T-helper 17 cell (primary cell): ENCODE data around the gene MAP3K20. TPM values are rescaled to one million over a fixed set of nuclear protein-coding genes. Genes with fewer than 3 reads are reported as not detected.

Experiments used
- ATAC-seq: fragments of 150-1000 bp; cut with Tn5 transposase; 2 replicates; pipeline ENCODE4 v1.10.0; 2021; ENCODE audit warnings: mild to moderate bottlenecking, moderate library complexity
- DNase-seq, 3 donors: peaks; one replicate each; pipeline versions ENCODE4 v3.0.0 to v3.0.0-alpha.2; 2020 to 2021
- H3K9me3 ChIP-seq: one replicate; pipeline ENCODE4 v1.7.0; 2013; ENCODE audit warnings: low read length, mild to moderate bottlenecking; ENCODE audit not compliant: control insufficient read depth, poor library complexity, severe bottlenecking
- H3K27ac Mint-ChIP-seq: one replicate; pipeline ENCODE4 v1.8.0; 2022; ENCODE audit warnings: mild to moderate bottlenecking, moderate library complexity, mixed read lengths
- H3K27me3 Mint-ChIP-seq: one replicate; pipeline ENCODE4 v1.8.0; 2022; ENCODE audit warnings: mixed read lengths
- H3K36me3 Mint-ChIP-seq: one replicate; pipeline ENCODE4 v1.8.0; 2022; ENCODE audit warnings: low read depth, mixed read lengths
- H3K4me1 Mint-ChIP-seq: one replicate; pipeline ENCODE4 v1.8.0; 2022; ENCODE audit warnings: mild to moderate bottlenecking, mixed read lengths
- H3K4me3 Mint-ChIP-seq: one replicate; pipeline ENCODE4 v1.8.0; 2022; ENCODE audit warnings: mild to moderate bottlenecking, moderate library complexity, mixed read lengths
- total RNA-seq, 4 donors: library from RNA in 2 of 4; stranded (reverse) in 2 of 4; gene quantifications; one replicate each; pipeline ENCODE4 v1.2.3 and lab custom pipeline; 2022 to 2026

The MAP3K20 gene
- total RNA-seq, 2 donors from 2014 or later, result 1.7 to 4.1 TPM

DNA sequence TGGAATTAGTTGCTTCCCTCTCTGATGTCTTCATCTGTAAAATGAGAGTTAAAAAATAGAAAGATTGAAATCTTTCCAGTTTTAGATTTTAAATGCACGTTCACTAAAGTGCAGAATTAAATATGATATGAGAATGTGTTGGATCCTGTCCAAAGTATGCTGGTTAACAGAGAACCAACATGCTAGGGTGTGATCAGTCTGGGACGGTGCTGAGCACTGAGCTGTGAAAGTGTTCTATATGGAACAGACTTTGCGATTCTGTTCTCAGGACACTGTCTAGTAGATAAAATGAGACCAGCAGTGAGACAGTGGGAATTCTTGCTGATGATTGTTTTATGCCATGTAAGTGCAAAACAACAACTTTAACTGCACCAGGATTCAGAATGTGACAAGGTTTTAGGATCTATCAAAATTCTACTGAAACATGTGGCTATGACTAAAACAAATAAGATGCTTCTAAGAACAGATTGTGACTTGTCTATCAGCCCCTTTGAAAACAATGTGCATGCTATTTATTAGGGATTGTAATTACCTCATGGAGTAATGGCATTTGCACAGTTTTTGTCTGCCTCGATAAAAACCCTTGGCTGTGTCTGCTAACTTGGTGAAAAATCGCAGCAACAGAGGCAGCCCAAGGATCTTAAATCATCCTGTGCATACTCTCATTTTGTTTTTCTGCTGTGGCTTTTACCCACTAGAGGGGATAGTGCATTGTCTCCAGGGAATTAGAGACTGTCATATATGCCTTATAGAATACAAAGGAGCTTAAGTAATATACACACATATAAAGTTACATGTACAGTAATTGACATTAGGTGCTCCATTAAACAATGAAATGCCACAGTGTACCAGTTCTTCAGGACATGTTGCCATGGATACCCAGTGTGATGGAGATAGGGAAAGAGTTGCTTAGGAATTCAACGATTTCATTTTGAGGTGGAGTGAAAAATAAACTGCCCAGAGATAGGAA is 55.1 kb downstream of the MAP3K20 start:
- Mint-ChIP-seq H3K36me3 (peaks cover 2% of the 10 kb centered on the region), H3K4me1 (peaks cover 12% of the 10 kb centered on the region), H3K4me3 (no peak overlapping the region), H3K27me3 (peaks cover 16% of the 10 kb centered on the region), H3K27ac (no peak overlapping the region)
- DNase-seq (no peak), ATAC-seq (no peak)
- no peaks in the 10 kb centered on the region for H3K9me3 ChIP-seq

DNA sequence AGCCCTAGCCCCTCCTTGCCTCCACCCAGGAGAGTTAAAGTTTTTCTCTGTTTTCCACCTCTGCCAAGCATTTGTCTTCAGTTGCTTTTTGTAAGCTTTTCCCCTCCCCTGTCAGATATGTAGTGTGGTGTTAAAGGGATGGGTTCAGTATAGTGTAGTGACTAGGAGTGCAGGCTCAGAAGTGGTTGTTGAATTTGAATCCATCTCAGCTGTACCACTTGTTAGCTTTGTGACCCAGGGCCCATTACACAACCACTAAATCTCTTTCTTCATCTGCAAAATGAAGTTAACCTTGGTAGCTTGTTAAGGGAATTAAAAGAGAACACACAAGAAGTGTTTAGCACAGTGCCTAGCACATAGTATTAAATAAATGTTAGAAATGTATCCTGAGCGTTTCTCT is 56.9 kb downstream of the MAP3K20 start:
- Mint-ChIP-seq H3K36me3 (peaks cover 2% of the 10 kb centered on the region), H3K4me1 (peaks cover 26% of the 10 kb centered on the region), H3K27ac (peak overlapping the region; percentile 11), H3K4me3 (no peak overlapping the region), H3K27me3 (peaks cover 16% of the 10 kb centered on the region)
- H3K9me3 ChIP-seq, result no peaks in the 10 kb centered on the region
- DNase-seq (no peak), ATAC-seq (no peak)

DNA sequence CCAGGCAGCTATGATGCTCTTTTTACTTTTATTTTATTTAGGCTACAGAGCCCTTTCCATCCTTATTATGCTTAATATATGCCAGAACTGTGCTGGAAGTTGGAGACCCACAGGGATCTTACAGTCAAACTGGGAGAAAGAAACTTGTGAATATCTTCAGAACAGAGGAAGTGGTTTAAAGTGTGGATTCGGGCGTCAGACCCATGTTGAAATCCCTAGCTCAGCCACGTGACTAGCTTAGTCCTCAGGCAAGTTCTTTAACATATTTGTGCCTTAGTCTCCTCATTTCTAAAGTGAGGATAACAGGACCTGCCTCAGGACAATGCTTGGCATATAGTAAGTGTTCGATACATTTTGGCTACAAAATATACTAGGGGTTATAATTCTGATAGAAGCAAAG is 59.1 kb downstream of the MAP3K20 start:
- H3K27me3 Mint-ChIP-seq, result peaks cover 11% of the 10 kb centered on the region

DNA sequence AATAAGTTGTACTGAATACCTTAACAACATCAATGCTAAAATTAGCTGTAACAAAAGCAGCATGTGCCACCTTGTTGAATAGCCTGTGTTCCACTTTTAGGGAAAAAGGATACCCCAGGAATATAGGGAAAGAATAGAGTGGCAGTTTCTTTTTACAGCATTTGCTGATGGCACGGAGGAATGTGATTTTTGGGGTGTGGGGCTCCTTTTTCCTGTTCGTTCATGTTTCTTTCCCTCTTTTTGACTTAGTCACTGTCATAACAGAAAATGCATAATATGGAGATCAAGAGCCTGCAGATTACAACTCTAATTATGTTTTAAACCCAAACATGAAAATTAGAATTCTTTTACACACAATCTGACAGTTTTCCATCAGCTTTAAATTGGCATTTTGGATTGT is 60.4 kb downstream of the MAP3K20 start:
- ATAC-seq (no peak), DNase-seq (no peak)
- H3K27ac Mint-ChIP-seq, result peak overlapping the region; percentile 62
- no peaks in the 10 kb centered on the region for H3K9me3 ChIP-seq
- no peaks in the 10 kb centered on the region for H3K36me3 Mint-ChIP-seq
- peaks cover 9% of the 10 kb centered on the region for H3K27me3 Mint-ChIP-seq
- peaks cover 26% of the 10 kb centered on the region for H3K4me1 Mint-ChIP-seq
- peak overlapping the region; percentile 66 for H3K4me3 Mint-ChIP-seq

More for the DNA sequence above, 59.1 kb downstream of the MAP3K20 start:
- H3K9me3 ChIP-seq, result no peaks in the 10 kb centered on the region
- Mint-ChIP-seq H3K27ac (no peak overlapping the region), H3K4me1 (peaks cover 26% of the 10 kb centered on the region), H3K4me3 (no peak overlapping the region), H3K36me3 (no peaks in the 10 kb centered on the region)
- ATAC-seq (no peak), DNase-seq (no peak)

DNA sequence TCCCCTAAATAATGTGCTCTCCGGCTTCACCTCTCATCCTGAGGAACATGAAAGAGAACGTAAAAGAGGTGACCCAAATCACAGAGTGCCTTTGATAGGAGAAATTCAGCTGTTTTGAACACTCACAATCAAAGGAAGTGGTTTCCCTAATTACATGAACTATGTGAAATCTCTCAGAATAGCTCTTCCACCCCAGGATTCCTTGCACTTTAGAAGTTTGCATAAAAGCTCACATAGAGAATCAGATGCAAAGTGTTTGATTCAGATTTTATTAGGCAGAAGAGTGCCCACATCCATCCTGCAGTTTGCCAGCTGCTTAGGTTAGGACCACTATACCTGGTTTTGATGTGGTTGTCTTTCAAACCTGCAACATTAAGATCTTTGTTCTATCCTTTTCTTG is 61.0 kb downstream of the MAP3K20 start:
- H3K4me1 Mint-ChIP-seq, result peaks cover 26% of the 10 kb centered on the region

DNA sequence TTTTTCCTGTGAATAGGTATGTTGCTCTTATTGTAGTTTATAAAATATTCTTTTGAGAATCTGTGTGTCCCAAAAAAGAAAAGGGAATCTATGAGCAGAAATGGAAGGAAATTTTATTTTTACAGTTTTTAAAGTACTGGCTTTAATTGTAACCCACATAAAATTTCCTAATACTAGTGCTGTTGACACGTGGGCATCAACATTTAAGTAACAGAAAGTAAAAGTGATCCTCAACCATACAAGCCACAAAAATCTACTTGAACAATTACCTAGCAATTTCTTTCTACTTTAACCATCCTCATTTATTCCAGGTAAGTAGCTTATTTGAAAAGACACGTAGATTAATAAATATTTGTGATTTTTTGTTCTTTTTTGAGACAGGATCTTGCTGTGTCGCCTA is 62.0 kb downstream of the MAP3K20 start:
- peaks cover 23% of the 10 kb centered on the region for H3K4me1 Mint-ChIP-seq
- H3K27me3 Mint-ChIP-seq, result no peaks in the 10 kb centered on the region
- DNase-seq (no peak), ATAC-seq (no peak)
- H3K9me3 ChIP-seq, result no peaks in the 10 kb centered on the region
- no peak overlapping the region for H3K4me3 Mint-ChIP-seq
- peak overlapping the region; percentile 62 for H3K27ac Mint-ChIP-seq
- no peaks in the 10 kb centered on the region for H3K36me3 Mint-ChIP-seq

More for the DNA sequence above, 61.0 kb downstream of the MAP3K20 start:
- H3K9me3 ChIP-seq, result no peaks in the 10 kb centered on the region
- peak overlapping the region; percentile 62 for H3K27ac Mint-ChIP-seq
- no peak for DNase-seq
- peaks cover 6% of the 10 kb centered on the region for H3K27me3 Mint-ChIP-seq
- H3K36me3 Mint-ChIP-seq, result no peaks in the 10 kb centered on the region
- H3K4me3 Mint-ChIP-seq, result peak overlapping the region; percentile 66
- ATAC-seq, result no peak

DNA sequence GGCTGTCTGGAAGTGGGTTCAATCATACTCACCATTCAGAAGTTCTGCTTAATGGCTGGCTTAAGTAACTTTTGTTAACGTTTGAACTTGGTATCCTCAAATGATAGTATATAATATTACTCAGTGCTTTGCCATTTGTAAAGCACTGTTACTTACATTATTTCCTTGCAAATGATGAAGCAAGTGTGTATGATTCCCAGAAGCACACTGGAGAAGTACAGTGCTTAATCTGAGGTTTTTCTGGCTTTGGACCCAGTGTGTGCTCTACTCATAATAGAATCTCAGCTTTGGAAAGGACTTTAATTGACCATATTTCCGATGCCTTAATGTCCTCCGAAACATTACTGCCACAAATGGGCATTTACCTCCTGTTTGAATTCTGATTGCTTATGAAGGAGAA is 63.3 kb downstream of the MAP3K20 start:
- Mint-ChIP-seq H3K36me3 (no peaks in the 10 kb centered on the region), H3K4me1 (peaks cover 23% of the 10 kb centered on the region), H3K27me3 (no peaks in the 10 kb centered on the region), H3K27ac (no peak overlapping the region), H3K4me3 (no peak overlapping the region)
- DNase-seq (no peak), ATAC-seq (no peak)
- H3K9me3 ChIP-seq, result no peaks in the 10 kb centered on the region

DNA sequence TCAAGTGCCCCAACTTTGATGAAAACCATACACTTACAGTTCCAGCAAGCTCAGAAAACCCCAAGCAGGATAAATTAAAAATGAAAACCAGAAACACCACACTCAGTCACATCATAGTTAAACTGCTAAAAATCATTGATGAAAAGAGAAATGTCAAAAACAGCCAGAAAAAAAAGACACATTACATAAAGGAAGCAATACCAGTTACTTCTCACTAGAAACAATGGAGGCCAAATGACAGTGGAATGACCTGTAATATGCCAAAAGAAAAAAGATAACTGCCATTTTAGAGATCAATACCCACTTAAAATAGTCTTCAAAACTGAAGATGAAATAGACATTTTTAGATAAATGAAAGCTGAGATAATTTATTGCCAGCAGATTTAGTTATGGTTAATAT is 66.0 kb downstream of the MAP3K20 start:
- Mint-ChIP-seq H3K36me3 (no peaks in the 10 kb centered on the region), H3K4me3 (no peak overlapping the region), H3K27me3 (no peaks in the 10 kb centered on the region), H3K4me1 (peaks cover 7% of the 10 kb centered on the region), H3K27ac (no peak overlapping the region)
- DNase-seq, result no peak
- ATAC-seq, result no peak
- no peaks in the 10 kb centered on the region for H3K9me3 ChIP-seq

DNA sequence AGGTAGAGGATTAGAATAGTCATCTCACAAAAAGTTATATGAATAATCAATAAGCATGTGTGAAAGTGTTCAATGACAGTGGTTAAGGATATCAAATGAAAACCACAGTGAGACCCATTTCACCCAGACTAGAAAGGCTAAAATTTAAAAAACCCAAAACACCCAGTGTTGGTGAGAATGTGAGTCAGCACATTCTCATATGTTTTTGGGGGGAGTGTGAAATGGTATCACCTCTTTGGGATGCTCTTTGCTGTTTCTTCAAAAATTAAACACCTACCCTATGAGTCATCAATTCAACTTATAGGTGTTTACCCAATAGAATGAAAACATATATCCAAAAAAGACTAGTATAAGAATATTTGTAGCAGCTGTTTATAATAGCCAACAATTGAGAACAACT is 69.8 kb downstream of the MAP3K20 start:
- no peak for ATAC-seq
- Mint-ChIP-seq H3K36me3 (no peaks in the 10 kb centered on the region), H3K4me1 (peaks cover 4% of the 10 kb centered on the region), H3K27me3 (no peaks in the 10 kb centered on the region), H3K27ac (no peak overlapping the region), H3K4me3 (no peak overlapping the region)
- DNase-seq, result no peak
- H3K9me3 ChIP-seq, result no peaks in the 10 kb centered on the region

DNA sequence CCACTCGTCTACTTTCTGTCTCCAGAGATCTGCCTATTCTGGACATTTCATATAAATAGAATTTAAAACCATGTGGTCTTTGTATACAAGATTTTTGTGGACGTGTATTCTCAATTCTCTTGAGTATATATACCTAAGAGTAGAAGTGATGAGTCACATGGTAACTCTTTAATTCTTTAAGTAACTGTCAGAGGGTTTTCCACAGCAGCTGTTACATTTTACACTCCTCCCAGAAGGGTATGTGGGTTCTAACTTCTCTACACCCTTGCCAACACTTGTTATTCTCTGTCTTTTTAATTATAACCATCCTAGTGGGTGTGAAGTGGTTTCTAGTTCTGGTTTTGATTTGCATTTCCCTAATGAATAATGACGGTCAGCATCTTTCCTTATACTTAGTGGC is 70.9 kb downstream of the MAP3K20 start:
- H3K27me3 Mint-ChIP-seq, result no peaks in the 10 kb centered on the region
- H3K36me3 Mint-ChIP-seq, result no peaks in the 10 kb centered on the region
- no peaks in the 10 kb centered on the region for H3K9me3 ChIP-seq
- no peak overlapping the region for H3K4me3 Mint-ChIP-seq
- ATAC-seq (no peak), DNase-seq (no peak)
- no peak overlapping the region for H3K27ac Mint-ChIP-seq
- peaks cover 4% of the 10 kb centered on the region for H3K4me1 Mint-ChIP-seq

DNA sequence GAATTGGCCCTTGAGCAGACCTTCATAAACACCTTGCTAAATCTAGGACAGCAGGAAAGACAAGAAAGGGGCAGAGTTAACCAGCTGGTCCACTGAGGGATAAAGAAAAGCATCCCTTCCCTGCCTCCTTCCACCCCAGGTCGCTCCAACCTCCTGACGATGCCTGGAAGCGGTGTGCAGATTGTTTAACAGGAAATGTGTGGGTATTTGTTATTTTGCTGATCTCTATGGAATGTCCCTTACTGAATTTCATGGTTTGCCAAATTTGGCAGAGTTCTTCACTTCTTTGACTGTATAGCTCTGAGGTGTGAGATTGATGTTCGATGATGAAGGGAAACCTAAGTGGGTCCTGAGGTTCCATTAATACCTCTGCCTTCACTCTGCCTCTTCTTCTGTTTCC is 72.9 kb downstream of the MAP3K20 start:
- ATAC-seq, result no peak
- H3K36me3 Mint-ChIP-seq, result no peaks in the 10 kb centered on the region
- no peaks in the 10 kb centered on the region for H3K27me3 Mint-ChIP-seq
- no peak overlapping the region for H3K4me3 Mint-ChIP-seq
- H3K4me1 Mint-ChIP-seq, result peaks cover 6% of the 10 kb centered on the region
- no peaks in the 10 kb centered on the region for H3K9me3 ChIP-seq
- no peak for DNase-seq
- peak overlapping the region; percentile 24 for H3K27ac Mint-ChIP-seq

DNA sequence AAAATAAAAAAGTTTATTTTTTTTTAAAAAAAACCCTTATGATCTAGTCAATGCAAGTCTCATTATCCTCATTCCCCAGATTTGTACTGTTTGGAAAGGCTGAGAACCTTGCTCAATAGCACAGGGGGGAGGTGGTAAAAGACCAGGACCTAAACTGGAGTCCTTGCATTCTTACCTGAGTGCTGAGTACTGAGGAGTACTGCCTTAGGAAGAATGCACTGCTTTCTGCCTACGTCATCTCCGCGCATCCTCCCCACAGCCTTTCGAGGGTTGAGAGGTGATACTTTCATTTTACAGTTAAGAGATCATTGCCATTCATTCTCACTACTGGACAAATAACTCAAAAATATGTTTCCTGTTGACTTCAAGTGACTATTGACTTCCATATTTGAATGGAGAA is 73.8 kb downstream of the MAP3K20 start:
- peak in 1 of 3 donors; percentile 7 for DNase-seq
- H3K27me3 Mint-ChIP-seq, result peaks cover under 1% of the 10 kb centered on the region
- H3K4me1 Mint-ChIP-seq, result peaks cover 6% of the 10 kb centered on the region
- no peaks in the 10 kb centered on the region for H3K36me3 Mint-ChIP-seq
- no peaks in the 10 kb centered on the region for H3K9me3 ChIP-seq
- H3K4me3 Mint-ChIP-seq, result no peak overlapping the region
- ATAC-seq, result peak; percentile 82
- no peak overlapping the region for H3K27ac Mint-ChIP-seq

DNA sequence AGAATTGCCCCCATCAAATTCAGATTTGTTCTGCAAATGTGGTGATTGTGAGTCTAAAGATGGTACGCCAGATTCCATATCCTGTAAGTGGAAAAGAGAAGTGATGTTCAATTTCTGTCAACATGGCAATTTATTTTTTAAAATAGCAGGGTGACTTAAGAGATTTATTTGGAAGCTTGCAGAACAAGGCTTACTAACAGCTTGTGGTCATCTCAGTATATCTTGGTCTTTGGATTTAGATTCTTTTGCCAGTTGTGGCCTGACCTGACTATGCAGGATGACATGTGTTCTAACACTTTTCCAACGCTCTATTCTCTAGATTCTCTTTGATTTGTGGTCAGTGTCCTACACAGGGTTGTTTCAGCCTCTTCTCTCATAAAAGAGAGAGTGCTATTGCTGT is 74.4 kb downstream of the MAP3K20 start:
- no peak overlapping the region for H3K27ac Mint-ChIP-seq
- no peaks in the 10 kb centered on the region for H3K36me3 Mint-ChIP-seq
- H3K4me1 Mint-ChIP-seq, result peaks cover 6% of the 10 kb centered on the region
- ATAC-seq, result no peak
- DNase-seq, result no peak
- H3K4me3 Mint-ChIP-seq, result no peak overlapping the region
- peaks cover 7% of the 10 kb centered on the region for H3K27me3 Mint-ChIP-seq
- H3K9me3 ChIP-seq, result no peaks in the 10 kb centered on the region

DNA sequence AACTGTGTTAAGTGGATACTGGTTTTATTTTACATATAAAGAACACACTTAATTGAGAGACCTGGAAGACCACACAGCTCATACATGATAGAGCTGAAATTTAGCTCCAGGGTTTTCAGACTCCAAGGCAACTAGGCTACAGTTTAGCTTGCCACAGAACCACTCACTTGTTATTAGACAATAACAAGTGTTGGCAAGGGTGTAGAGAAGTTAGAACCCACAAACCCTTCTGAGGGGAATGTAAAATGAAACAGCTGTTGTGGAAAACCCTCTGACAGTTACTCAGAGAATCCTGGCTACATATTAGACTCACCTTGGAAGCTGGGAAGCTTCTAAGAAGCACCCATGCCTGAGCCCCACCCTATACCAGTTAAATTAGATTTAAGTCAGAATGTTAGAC is 75.3 kb downstream of the MAP3K20 start:
- ATAC-seq, result no peak
- peaks cover 6% of the 10 kb centered on the region for H3K4me1 Mint-ChIP-seq
- H3K27me3 Mint-ChIP-seq, result peaks cover 7% of the 10 kb centered on the region
- no peaks in the 10 kb centered on the region for H3K9me3 ChIP-seq
- H3K36me3 Mint-ChIP-seq, result no peaks in the 10 kb centered on the region
- DNase-seq, result no peak
- no peak overlapping the region for H3K27ac Mint-ChIP-seq
- no peak overlapping the region for H3K4me3 Mint-ChIP-seq
